Measurements from ENCODE around the gene ZNF397.

The ZNF397 gene

DNA sequence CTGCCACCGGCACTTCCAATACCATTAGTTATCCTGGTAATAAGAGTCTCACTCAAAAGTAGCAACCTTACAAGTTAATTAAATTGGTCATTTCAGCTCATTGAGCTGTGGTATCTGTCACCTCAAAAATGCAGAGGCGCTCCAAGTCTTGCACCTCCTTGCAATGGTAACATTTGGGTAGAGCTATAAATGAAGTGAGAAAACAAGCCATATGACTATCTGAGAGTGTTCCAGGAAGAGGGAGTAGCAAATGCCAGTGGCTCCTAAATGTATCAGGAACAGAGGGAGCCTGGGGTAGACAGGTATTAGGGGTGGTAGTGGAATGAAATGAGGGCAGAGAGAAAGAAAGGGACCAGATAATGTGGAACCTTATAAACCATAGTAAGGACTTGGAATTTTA lies 55.2 kb downstream of the ZNF397 start:
- no peak for DNase-seq (ENCODE audit: low read depth)

DNA sequence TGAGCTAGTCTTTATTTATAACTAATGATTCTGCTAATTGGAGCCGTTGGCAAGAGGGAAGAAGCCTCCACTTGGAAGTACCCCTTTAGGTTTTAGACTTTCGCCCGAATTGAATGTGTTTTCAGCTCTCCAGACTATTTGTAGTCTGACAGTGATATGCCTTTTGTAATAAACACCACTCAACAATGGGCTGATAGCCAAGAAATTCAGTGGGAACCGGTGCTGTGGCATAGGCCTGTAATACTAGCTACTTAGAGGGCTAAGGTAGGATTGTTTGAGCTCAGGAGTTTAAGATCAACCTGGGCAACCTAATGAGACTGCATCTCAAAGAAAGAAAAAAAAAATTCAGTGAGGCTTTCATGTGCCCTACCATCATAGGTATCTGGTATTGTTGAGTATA lies 62.8 kb downstream of the ZNF397 start:
- no peak for DNase-seq (ENCODE audit: low read depth)

DNA sequence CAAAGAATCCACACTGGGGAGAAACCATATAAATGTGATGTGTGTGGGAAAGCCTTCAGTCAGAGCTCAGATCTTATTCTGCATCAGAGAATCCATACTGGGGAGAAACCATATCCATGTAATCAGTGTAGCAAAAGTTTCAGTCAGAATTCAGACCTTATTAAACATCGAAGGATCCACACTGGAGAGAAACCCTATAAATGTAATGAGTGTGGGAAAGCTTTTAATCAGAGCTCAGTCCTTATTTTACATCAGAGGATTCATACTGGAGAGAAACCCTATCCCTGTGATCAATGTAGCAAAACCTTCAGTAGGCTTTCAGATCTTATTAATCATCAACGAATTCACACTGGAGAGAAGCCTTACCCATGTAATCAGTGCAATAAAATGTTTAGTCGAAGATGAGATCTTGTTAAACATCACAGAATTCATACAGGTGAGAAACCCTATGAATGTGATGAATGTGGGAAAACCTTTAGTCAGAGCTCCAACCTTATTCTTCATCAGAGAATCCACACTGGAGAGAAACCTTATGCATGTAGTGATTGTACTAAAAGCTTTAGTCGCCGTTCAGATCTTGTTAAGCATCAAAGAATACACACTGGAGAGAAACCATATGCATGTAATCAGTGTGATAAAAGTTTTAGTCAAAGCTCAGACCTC lies 65.9 kb downstream of the ZNF397 start:
- no peak for DNase-seq (ENCODE audit: low read depth)

Measured in stimulated activated CD8-positive, alpha-beta memory T cell treated with anti-CD3 and anti-CD28 coated beads, Interleukin-15, amount 100 ng/mL, for 1 hour (primary cell).